Duodenal mucosa (tissue), 2 donors: ENCODE measurements around the gene PRMT3.
"Not testable (repeated sequence)": the region's sequence is repeated elsewhere in the genome, so short reads cannot be mapped to it uniquely, and the experiment has no call there.

Experiments used
- H3K27ac ChIP-seq: one replicate; pipeline ENCODE4 v1.7.0; 2013; ENCODE audit warnings: low read depth, low read length
- H3K27me3 ChIP-seq, 2 donors: one replicate each; pipeline ENCODE4 v1.7.0; 2013; ENCODE audit warnings: low read length in 2 of 2, control low read depth in 1 of 2; ENCODE audit not compliant: insufficient read depth in 2 of 2, control insufficient read depth in 1 of 2
- H3K36me3 ChIP-seq, 2 donors: one replicate each; pipeline ENCODE4 v1.7.0; 2013; ENCODE audit warnings: low read length in 2 of 2, control low read depth in 1 of 2; ENCODE audit not compliant: insufficient read depth in 2 of 2, control insufficient read depth in 1 of 2
- H3K4me1 ChIP-seq, 2 donors: one replicate each; pipeline ENCODE4 v1.7.0; 2013; ENCODE audit warnings: low read length in 2 of 2, control low read depth in 1 of 2; ENCODE audit not compliant: insufficient read depth in 2 of 2, control insufficient read depth in 1 of 2
- H3K4me3 ChIP-seq, 2 donors: one replicate each; pipeline ENCODE4 v1.7.0; 2013; ENCODE audit warnings: low read length in 2 of 2, low read depth in 1 of 2
- H3K9ac ChIP-seq, 2 donors: one replicate each; pipeline ENCODE4 v1.7.0; 2013; ENCODE audit warnings: low read length in 2 of 2, low read depth in 1 of 2
- H3K9me3 ChIP-seq, 2 donors: one replicate each; pipeline ENCODE4 v1.7.0; 2013; ENCODE audit warnings: low read length in 2 of 2, control low read depth in 1 of 2; ENCODE audit not compliant: control insufficient read depth in 1 of 2

The PRMT3 gene

DNA sequence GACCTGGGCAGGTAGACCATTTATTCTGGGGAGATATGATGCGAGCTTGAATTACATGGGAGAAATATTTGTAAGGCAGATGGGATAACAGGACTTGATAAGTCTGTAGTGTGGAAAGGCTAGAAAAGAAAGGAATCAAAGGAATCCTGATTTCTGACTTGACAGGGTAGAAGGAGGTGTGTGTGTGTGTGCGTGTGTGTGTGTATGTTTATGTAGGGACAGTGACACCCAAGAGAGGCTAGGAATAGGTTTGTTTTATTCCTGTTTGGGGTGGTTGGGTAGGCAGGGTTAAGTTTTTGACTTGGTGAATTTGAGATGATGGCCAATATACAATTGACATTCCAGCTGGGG is 24.4 kb upstream of the PRMT3 start:
- Histone ChIP-seq H3K27ac (no peak overlapping the region), H3K9ac (peak overlapping the region; percentile 72 to 88), H3K4me3 (peak overlapping the region; percentile 77 to 88), H3K27me3 (no peaks in the 10 kb centered on the region), H3K4me1 (peaks cover 19 to 43% of the 10 kb centered on the region in 2 donors), H3K36me3 (no peaks in the 10 kb centered on the region), H3K9me3 (no peaks in the 10 kb centered on the region)

- Histone ChIP-seq H3K4me1 (peaks cover 19 to 49% of the 10 kb centered on the region in 2 donors), H3K27me3 (no peaks in the 10 kb centered on the region), H3K4me3 (peak within 1 kb of the TSS; percentile 77 to 88), H3K9me3 (no peaks in the 10 kb centered on the region), H3K27ac (peak within 1 kb of the TSS; percentile 73), H3K9ac (peak within 1 kb of the TSS; percentile 72 to 88), H3K36me3 (no peaks in the 10 kb centered on the region)
Measured at GRCh38 chr11:20363500-20364340, 23.8 kb upstream of the PRMT3 start, which contains the start of gene HTATIP2. TSS of gene HTATIP2 (plus strand) at chr11:20363714. CDS start at chr11:20364238, 524 bp downstream.

DNA sequence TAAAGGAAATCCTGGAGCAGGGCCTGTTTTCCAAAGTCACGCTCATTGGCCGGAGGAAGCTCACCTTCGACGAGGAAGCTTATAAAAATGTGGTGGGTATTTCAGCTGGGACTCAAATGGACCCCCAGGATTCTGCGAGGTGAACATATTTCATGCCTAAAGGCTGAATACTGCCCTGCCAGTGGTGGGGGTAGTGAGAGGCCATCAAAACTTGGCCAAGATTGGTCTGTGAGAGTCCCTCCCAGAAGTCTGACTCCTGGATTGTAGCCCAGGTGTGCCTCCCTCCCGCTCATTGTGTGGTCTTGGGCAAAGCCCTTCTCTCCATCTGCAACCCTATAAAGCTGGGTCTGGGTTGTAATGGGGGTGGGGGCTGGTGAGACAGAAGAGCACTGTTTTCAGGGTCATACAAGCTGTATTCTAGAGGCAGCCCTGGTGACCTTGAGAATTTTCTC is 23.1 kb upstream of the PRMT3 start:
- peak overlapping the region; percentile 37 for H3K27ac ChIP-seq
- no peaks in the 10 kb centered on the region for H3K36me3 ChIP-seq
- peak overlapping the region; percentile 77 to 88 for H3K4me3 ChIP-seq
- peak overlapping the region; percentile 72 to 88 for H3K9ac ChIP-seq
- H3K27me3 ChIP-seq = no peaks in the 10 kb centered on the region
- H3K4me1 ChIP-seq = peaks cover 19 to 51% of the 10 kb centered on the region in 2 donors
- H3K9me3 ChIP-seq = no peaks in the 10 kb centered on the region

- H3K27ac ChIP-seq, H3K36me3 ChIP-seq: not testable (repeated sequence)
Measured at GRCh38 chr11:20365465-20365864, 22.1 kb upstream of the PRMT3 start.

GRCh38 chr11:20367313-20367948 is 20.1 kb upstream of the PRMT3 start:
- H3K9me3 ChIP-seq = no peaks in the 10 kb centered on the region
- no peak overlapping the region for H3K27ac ChIP-seq
- H3K27me3 ChIP-seq = no peaks in the 10 kb centered on the region

More at GRCh38 chr11:20365465-20365864, 22.1 kb upstream of the PRMT3 start:
- not testable (repeated sequence) for H3K9me3 ChIP-seq, H3K9ac ChIP-seq, H3K27me3 ChIP-seq
- Histone ChIP-seq H3K4me3 (peak overlapping the region in 1 of 2 donors; percentile 88), H3K4me1 (peaks cover 19 to 45% of the 10 kb centered on the region in 2 donors)

DNA sequence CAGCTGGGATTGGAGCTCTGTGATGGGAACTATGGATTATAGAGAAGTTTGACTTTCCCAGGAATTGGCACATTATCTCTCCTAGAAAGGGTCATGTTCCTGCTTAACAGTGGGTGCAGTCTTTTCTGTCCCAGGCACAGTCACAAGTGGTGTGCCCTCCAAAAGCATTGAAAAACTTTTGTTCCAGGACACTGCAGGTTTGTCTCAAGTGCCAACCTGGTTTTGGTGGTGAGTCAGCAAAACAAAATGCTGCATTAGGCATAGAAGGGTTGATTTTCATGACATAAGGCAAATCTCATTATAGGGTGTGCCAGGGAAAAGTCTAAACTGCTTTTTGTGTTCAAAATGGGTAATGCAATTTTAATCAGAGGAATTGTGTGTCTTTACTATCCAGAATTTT is 19.1 kb upstream of the PRMT3 start:
- H3K27ac ChIP-seq = no peak overlapping the region
- no peak overlapping the region for H3K4me3 ChIP-seq
- no peaks in the 10 kb centered on the region for H3K27me3 ChIP-seq
- H3K9ac ChIP-seq = no peak overlapping the region
- H3K9me3 ChIP-seq = no peaks in the 10 kb centered on the region
- peaks cover 13 to 41% of the 10 kb centered on the region in 2 donors for H3K4me1 ChIP-seq
- peaks cover 10 to 12% of the 10 kb centered on the region in 2 donors for H3K36me3 ChIP-seq

More at GRCh38 chr11:20367313-20367948, 20.1 kb upstream of the PRMT3 start:
- Histone ChIP-seq H3K4me3 (peak overlapping the region; percentile 22 to 43), H3K36me3 (peaks cover 3 to 12% of the 10 kb centered on the region in 2 donors), H3K4me1 (peaks cover 19 to 43% of the 10 kb centered on the region in 2 donors), H3K9ac (peak overlapping the region; percentile 5 to 11)

DNA sequence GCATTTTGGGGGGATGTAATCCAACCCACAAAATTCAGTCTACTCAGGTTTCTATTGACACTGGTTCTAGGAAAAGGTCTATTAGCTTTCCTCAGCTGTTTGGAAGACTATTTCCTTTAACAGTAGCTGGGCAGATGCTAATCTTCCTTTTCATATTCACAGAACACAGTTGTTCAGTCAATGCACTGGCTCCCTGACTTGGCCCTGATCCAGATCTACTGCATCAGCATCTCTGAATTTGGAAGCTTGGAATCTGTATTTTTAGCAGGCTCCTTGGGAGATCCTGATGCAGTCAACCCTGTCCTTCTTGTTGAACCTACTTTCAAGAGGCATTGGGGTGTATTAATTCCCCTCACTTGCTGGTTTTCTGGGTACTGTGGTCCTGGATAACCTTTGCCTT is 17.7 kb upstream of the PRMT3 start:
- no peaks in the 10 kb centered on the region for H3K27me3 ChIP-seq
- peaks cover 10 to 12% of the 10 kb centered on the region in 2 donors for H3K36me3 ChIP-seq
- peaks cover 6 to 41% of the 10 kb centered on the region in 2 donors for H3K4me1 ChIP-seq
- no peak overlapping the region for H3K9ac ChIP-seq
- H3K4me3 ChIP-seq = no peak overlapping the region
- H3K27ac ChIP-seq = no peak overlapping the region
- no peaks in the 10 kb centered on the region for H3K9me3 ChIP-seq

GRCh38 chr11:20372081-20372626 is 15.4 kb upstream of the PRMT3 start:
- no peaks in the 10 kb centered on the region for H3K27me3 ChIP-seq
- no peak overlapping the region for H3K27ac ChIP-seq
- H3K4me1 ChIP-seq = peaks cover 3 to 29% of the 10 kb centered on the region in 2 donors
- no peak overlapping the region for H3K4me3 ChIP-seq
- H3K9ac ChIP-seq = no peak overlapping the region
- H3K36me3 ChIP-seq = peaks cover 10 to 18% of the 10 kb centered on the region in 2 donors
- no peaks in the 10 kb centered on the region for H3K9me3 ChIP-seq

DNA sequence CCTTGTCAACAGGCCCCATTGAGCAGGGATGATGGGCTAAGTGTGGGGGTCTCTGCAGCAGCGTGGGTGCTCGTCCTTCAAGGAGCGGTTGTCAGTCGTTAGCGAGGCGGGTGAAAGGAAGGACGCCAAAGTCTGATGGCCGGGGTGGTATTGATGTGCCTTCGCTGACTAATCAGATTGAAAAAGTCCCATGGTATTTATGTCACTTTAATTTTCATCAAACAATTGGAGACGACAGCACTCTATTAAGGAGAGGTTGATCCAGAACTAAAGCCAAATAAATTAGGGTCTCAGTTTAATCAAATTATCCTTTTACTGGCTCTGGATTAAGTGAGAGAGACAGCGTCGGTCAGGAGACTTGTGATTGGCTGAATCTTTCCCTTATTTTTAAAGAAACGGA is 14.4 kb upstream of the PRMT3 start:
- no peak overlapping the region for H3K4me3 ChIP-seq
- H3K4me1 ChIP-seq = peaks cover 0 to 23% of the 10 kb centered on the region in 2 donors
- H3K27me3 ChIP-seq = no peaks in the 10 kb centered on the region
- no peaks in the 10 kb centered on the region for H3K9me3 ChIP-seq
- no peak overlapping the region for H3K27ac ChIP-seq
- H3K9ac ChIP-seq = no peak overlapping the region
- peaks cover 15 to 26% of the 10 kb centered on the region in 2 donors for H3K36me3 ChIP-seq
